K562 (cell line): ENCODE measurements around the gene HOXB4. TPM values are rescaled to one million over a fixed set of nuclear protein-coding genes. Genes with fewer than 3 reads are reported as not detected.
A peak's percentile ranks its signal among the peaks of the same experiment; 100 is the strongest.

Experiments used
- ETV6 ChIP-seq, 3 experiments: fragments of 150-350 bp in 1 of 3; sonication (generic) in 1 of 3; formaldehyde crosslinking in 1 of 3; IDR thresholded peaks; 2 replicates each; pipeline versions ENCODE4 v1.6.1 to v1.8.0; 2014 to 2022; ENCODE audit warnings: borderline replicate concordance in 2 of 3, low read depth in 2 of 3, antibody characterized with exemption in 1 of 3, low read length in 1 of 3, mild to moderate bottlenecking in 1 of 3, missing genetic modification reagents in 1 of 3
- RCOR1 ChIP-seq, 2 experiments: IDR thresholded peaks; 2 replicates each; pipeline ENCODE4 v1.6.1; 2012; ENCODE audit warnings: low read depth in 2 of 2, low read length in 2 of 2, borderline replicate concordance in 1 of 2, improper control_type of control experiment in 1 of 2
- TAL1 ChIP-seq: fragments of 450-650 bp; IDR thresholded peaks from 2 replicates; pipeline ENCODE4 v1.6.1; 2016; ENCODE audit warnings: mild to moderate bottlenecking
- TCF3 ChIP-seq: sonication (generic); formaldehyde crosslinking; IDR thresholded peaks from 2 replicates; pipeline ENCODE4 v1.4.0; 2020; ENCODE audit warnings: mild to moderate bottlenecking, missing genetic modification reagents
- ZBTB7A ChIP-seq: IDR thresholded peaks from 2 replicates; pipeline ENCODE4 v1.6.1; 2011; ENCODE audit warnings: low read depth, mild to moderate bottlenecking, low read length, moderate library complexity, borderline replicate concordance; ENCODE audit not compliant: control insufficient read depth
- ZEB2 ChIP-seq: fragments of 450-650 bp; IDR thresholded peaks from 2 replicates; pipeline ENCODE4 v1.6.1; 2016
- polyA plus RNA-seq, 8 experiments: library from polyadenylated mRNA; depleted of rRNA in 4 of 8; stranded (reverse) in 5 of 8; unstranded in 3 of 8; fragments of >200 nt; fragmentation: Nextera tagmentation in 2 of 8; fragmentation: Illumina TruSeq in 1 of 8; extraction: Ambion mirVana in 2 of 8; extraction: Trizol in 1 of 8; gene quantifications; 2 replicates each; pipeline versions ENCODE4 v1.2.1 to v1.2.3, GENCODE V29; 2011 to 2014; ENCODE audit warnings: inconsistent platforms in 1 of 8, missing spikeins in 1 of 8
- total RNA-seq, 7 experiments: library from RNA; depleted of rRNA in 6 of 7; stranded (reverse); fragments of >200 nt in 6 of 7; fragmentation: Illumina TruSeq in 2 of 7; extraction: Trizol in 2 of 7; gene quantifications; 2 replicates each; pipeline versions ENCODE4 v1.2.1 to v1.2.3, GENCODE V29; 2011 to 2021; ENCODE audit warnings: low replicate concordance in 1 of 7
- TF ChIP-seq, protein P1 (sequence below): sonication (generic); formaldehyde crosslinking; IDR thresholded peaks from 2 replicates; pipeline ENCODE4 v1.8.0; 2022; ENCODE audit warnings: missing genetic modification reagents, mild to moderate bottlenecking, borderline replicate concordance
- TF ChIP-seq, protein P2 (sequence below), 3 experiments: fragments of 200-800 bp in 1 of 3; sonication (Bioruptor generic) in 1 of 3; sonication (generic) in 1 of 3; formaldehyde crosslinking in 1 of 3; IDR thresholded peaks; 2 replicates each; pipeline versions ENCODE4 v1.6.1 to v1.8.0; 2016 to 2022; ENCODE audit warnings: mild to moderate bottlenecking in 2 of 3, missing compliant biosample characterization in 2 of 3, missing genetic modification characterization in 2 of 3, missing genetic modification reagents in 1 of 3
- TF ChIP-seq, protein P3 (sequence below): fragments of 450-650 bp; formaldehyde crosslinking; IDR thresholded peaks from 2 replicates; pipeline ENCODE4 v1.4.0; 2022; ENCODE audit warnings: missing genetic modification characterization
- TF ChIP-seq, protein P4 (sequence below): fragments of 450-650 bp; conservative IDR thresholded peaks from 2 replicates; pipeline ENCODE4 v1.6.1; 2016; ENCODE audit warnings: missing genetic modification characterization, low read depth, mild to moderate bottlenecking, missing compliant biosample characterization, moderate library complexity
- TF ChIP-seq, protein P5 (sequence below), 2 experiments: fragments of 450-650 bp; IDR thresholded peaks; 2 replicates each; pipeline ENCODE4 v1.6.1; 2016; ENCODE audit warnings: mild to moderate bottlenecking in 2 of 2, borderline replicate concordance in 1 of 2, low read depth in 1 of 2, moderate library complexity in 1 of 2

HOXB4 gene
- total and polyA plus RNA-seq, 9 of the 15 experiments (the other 6 are each of a cell fraction or from before 2014, with no cell fraction given), result 1.6 to 34.9 (median 14.9) TPM

DNA sequence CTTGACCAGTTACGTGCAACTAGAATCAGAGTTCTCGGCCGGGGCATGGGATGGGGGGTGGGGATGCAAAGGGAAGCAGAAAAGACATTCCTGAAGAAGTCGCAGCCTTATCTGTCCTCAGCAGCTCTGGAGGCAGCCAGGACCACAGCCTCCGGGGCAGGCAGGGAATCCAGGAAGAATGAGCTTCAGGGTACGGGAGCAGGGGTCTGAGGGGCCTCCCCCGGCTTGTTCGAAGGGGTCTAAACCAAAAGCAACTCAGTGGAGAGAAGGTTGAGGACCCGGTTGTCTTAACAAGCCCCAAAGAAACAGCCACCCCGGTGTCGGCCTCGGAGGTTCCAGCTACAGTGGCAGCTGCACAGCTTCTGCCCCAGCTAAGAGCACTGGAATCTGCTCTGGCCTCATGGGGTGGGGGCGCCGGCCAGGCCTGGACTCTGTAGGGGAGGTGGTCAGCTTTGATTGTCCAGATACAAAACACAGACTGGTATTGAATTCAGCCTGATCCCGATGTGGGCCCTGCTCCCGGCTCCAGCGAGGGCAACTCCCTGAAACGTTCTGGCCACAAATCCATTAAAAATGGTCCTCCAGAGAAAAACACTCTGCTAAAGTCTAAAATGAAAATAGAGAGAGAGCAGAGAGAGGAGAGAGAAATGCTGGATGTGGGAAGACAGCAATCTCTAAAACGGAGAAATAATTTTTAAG is 7.7 kb downstream of the HOXB4 start (continued):
- TF ChIP-seq, protein P1, sequence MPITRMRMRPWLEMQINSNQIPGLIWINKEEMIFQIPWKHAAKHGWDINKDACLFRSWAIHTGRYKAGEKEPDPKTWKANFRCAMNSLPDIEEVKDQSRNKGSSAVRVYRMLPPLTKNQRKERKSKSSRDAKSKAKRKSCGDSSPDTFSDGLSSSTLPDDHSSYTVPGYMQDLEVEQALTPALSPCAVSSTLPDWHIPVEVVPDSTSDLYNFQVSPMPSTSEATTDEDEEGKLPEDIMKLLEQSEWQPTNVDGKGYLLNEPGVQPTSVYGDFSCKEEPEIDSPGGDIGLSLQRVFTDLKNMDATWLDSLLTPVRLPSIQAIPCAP (CRISPR knock-in tag), result no peak
- no peak; the same call in 1 of the 2 replicates for TF ChIP-seq ZBTB7A
- 0 out of 2 replicates have a peak, but pooled peaks have one; percentile 23 for TF ChIP-seq ZEB2
- TF ChIP-seq, protein P2, sequence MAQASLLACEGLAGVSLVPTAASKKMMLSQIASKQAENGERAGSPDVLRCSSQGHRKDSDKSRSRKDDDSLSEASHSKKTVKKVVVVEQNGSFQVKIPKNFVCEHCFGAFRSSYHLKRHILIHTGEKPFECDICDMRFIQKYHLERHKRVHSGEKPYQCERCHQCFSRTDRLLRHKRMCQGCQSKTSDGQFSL (CRISPR knock-in tag; IDR thresholded peaks at IDR 0.05), result no peak
- TF ChIP-seq, protein P2 (tag; IDR thresholded peaks at IDR 0.05), result no peak
- TF ChIP-seq, protein P3, sequence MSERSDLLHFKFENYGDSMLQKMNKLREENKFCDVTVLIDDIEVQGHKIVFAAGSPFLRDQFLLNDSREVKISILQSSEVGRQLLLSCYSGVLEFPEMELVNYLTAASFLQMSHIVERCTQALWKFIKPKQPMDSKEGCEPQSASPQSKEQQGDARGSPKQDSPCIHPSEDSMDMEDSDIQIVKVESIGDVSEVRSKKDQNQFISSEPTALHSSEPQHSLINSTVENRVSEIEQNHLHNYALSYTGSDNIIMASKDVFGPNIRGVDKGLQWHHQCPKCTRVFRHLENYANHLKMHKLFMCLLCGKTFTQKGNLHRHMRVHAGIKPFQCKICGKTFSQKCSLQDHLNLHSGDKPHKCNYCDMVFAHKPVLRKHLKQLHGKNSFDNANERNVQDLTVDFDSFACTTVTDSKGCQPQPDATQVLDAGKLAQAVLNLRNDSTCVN (CRISPR knock-in tag), result no peak
- peak; percentile 63 for TF ChIP-seq TCF3
- no peak for TF ChIP-seq ETV6 (IDR thresholded peaks at IDR 0.05; ENCODE audit: borderline replicate concordance in 1 of 2, low read depth in 2 of 2, low read length in 1 of 2)
- TF ChIP-seq ETV6 (CRISPR knock-in tag; IDR thresholded peaks at IDR 0.05; ENCODE audit: borderline replicate concordance), result no peak
- peak in 1 of 2 experiments; percentile 73; a peak in 3 of 4 replicates for TF ChIP-seq RCOR1 (IDR thresholded peaks at IDR 0.05; ENCODE audit: borderline replicate concordance in 1 of 2, low read depth in 2 of 2, low read length in 2 of 2)
- TF ChIP-seq TAL1, result peak; percentile 44
- TF ChIP-seq, protein P4, sequence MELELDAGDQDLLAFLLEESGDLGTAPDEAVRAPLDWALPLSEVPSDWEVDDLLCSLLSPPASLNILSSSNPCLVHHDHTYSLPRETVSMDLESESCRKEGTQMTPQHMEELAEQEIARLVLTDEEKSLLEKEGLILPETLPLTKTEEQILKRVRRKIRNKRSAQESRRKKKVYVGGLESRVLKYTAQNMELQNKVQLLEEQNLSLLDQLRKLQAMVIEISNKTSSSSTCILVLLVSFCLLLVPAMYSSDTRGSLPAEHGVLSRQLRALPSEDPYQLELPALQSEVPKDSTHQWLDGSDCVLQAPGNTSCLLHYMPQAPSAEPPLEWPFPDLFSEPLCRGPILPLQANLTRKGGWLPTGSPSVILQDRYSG (tag), result no peak
- TF ChIP-seq, protein P5, sequence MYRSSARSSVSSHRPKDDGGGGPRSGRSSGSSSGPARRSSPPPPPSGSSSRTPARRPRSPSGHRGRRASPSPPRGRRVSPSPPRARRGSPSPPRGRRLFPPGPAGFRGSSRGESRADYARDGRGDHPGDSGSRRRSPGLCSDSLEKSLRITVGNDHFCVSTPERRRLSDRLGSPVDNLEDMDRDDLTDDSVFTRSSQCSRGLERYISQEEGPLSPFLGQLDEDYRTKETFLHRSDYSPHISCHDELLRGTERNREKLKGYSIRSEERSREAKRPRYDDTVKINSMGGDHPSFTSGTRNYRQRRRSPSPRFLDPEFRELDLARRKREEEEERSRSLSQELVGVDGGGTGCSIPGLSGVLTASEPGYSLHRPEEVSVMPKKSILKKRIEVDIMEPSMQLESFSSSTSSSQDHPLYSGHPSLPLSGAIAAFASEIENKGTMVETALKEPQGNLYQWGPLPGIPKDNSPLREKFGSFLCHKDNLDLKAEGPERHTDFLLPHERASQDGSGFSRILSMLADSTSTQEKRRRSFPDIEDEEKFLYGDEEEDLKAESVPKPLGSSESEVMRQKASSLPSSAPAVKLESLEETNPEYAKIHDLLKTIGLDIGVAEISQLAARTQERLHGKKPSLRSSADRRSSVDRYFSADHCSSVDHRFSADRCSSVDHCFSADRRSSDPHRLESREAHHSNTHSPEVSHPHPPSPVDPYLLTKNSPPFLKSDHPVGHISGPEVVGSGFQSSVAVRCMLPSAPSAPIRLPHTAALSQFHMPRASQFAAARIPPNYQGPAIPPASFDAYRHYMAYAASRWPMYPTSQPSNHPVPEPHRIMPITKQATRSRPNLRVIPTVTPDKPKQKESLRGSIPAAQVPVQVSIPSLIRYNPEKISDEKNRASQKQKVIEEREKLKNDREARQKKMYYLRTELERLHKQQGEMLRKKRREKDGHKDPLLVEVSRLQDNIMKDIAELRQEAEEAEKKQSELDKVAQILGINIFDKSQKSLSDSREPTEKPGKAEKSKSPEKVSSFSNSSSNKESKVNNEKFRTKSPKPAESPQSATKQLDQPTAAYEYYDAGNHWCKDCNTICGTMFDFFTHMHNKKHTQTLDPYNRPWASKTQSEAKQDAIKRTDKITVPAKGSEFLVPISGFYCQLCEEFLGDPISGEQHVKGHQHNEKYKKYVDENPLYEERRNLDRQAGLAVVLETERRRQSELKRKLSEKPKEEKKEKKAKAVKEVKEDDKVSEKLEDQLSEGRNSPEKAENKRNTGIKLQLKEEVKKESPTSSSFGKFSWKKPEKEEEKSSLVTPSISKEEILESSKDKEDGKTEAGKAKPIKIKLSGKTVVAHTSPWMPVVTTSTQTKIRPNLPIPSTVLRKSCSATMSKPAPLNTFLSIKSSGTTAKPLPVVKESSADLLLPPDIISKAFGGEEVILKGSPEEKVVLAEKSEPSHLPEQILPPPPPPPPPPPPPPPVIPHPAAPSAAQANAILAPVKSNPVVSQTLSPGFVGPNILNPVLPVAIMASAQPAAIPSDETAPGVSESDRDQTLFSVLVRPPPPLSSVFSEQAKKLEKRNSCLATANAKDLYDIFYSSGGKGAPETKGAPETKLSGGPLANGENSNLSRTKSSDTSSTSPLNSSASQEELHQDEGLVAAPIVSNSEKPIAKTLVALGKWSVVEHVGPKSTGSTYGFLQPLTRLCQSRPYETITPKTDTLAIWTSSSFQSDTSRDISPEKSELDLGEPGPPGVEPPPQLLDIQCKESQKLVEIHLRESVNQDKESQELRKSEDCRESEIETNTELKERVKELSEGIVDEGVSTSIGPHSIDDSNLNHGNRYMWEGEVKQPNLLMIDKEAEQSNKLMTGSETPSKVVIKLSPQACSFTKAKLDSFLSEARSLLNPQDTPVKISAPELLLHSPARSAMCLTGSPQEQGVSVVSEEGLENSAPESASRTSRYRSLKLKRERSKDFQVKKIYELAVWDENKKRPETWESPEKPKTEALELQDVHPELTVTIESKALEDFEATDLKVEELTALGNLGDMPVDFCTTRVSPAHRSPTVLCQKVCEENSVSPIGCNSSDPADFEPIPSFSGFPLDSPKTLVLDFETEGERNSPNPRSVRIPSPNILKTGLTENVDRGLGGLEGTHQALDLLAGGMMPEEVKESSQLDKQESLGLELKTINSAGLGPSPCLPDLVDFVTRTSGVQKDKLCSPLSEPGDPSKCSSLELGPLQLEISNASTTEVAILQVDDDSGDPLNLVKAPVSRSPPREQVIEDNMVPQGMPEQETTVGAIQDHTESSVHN (IDR thresholded peaks at IDR 0.05; ENCODE audit: borderline replicate concordance in 1 of 2, low read depth in 1 of 2), result no peak
